Fibroblast of lung (primary cell): ENCODE measurements around the gene COX6A1.

ENCODE experiments used
- CTCF ChIP-seq, 2 donors: IDR thresholded peaks in 1 of 2; conservative IDR thresholded peaks in 1 of 2; 1 replicate in 1 of 2; 2 replicates in 1 of 2; pipeline ENCODE4 v1.5.1; 2011 to 2012; ENCODE audit warnings: low read length in 2 of 2, control low read depth in 1 of 2, inconsistent platforms in 1 of 2, low read depth in 1 of 2, mild to moderate bottlenecking in 1 of 2
- EZH2 ChIP-seq: IDR thresholded peaks from 2 replicates; pipeline ENCODE4 v1.5.1; 2012; ENCODE audit warnings: low read length, control low read depth, mild to moderate bottlenecking; ENCODE audit errors: missing control alignments

GRCh38 chr12:120465756-120466155 is 27.8 kb downstream of the COX6A1 start:
- no peak for TF ChIP-seq CTCF (conservative IDR thresholded peaks at IDR 0.05 in 1 of 2, IDR thresholded peaks at IDR 0.05 in 1 of 2; ENCODE audit: low read depth in 1 of 2, low read length in 2 of 2)
- TF ChIP-seq EZH2 = no peak
